Measurements from ENCODE around the gene OTX2. TPM values are rescaled to one million over a fixed set of nuclear protein-coding genes. Genes with fewer than 3 reads are reported as not detected.

Gene OTX2
- total RNA-seq, 1 donor from 2014 or later, result not detected

DNA sequence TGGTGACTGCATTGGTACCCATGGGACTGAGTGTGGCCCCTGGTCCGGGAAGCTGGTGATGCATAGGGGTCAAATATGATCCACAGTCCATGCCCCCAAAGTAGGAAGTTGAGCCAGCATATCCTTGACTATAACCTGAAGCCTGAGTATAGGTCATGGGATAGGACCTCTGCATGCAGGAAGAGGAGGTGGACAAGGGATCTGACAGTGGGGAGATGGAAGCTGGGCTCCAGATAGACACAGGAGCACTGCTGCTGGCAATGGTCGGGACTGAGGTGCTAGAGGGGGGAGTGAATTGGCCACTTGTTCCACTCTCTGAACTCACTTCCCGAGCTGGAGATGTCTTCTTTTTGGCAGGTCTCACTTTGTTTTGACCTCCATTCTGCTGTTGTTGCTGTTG, 8.4 kb downstream of the OTX2 start:
- DNase-seq, result no peak
- Histone ChIP-seq H3K4me1 (no peaks in the 10 kb centered on the region), H3K4me3 (no peak overlapping the region), H3K27ac (no peak overlapping the region), H3K36me3 (no peaks in the 10 kb centered on the region), H3K27me3 (peaks cover 100% of the 10 kb centered on the region), H3K9me3 (no peaks in the 10 kb centered on the region)
- ATAC-seq, result no peak
- TF ChIP-seq, protein P1, sequence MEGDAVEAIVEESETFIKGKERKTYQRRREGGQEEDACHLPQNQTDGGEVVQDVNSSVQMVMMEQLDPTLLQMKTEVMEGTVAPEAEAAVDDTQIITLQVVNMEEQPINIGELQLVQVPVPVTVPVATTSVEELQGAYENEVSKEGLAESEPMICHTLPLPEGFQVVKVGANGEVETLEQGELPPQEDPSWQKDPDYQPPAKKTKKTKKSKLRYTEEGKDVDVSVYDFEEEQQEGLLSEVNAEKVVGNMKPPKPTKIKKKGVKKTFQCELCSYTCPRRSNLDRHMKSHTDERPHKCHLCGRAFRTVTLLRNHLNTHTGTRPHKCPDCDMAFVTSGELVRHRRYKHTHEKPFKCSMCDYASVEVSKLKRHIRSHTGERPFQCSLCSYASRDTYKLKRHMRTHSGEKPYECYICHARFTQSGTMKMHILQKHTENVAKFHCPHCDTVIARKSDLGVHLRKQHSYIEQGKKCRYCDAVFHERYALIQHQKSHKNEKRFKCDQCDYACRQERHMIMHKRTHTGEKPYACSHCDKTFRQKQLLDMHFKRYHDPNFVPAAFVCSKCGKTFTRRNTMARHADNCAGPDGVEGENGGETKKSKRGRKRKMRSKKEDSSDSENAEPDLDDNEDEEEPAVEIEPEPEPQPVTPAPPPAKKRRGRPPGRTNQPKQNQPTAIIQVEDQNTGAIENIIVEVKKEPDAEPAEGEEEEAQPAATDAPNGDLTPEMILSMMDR (IDR thresholded peaks at IDR 0.05), result no peak
- intact Hi-C loops (cut with DNase I), result no loop called here

DNA sequence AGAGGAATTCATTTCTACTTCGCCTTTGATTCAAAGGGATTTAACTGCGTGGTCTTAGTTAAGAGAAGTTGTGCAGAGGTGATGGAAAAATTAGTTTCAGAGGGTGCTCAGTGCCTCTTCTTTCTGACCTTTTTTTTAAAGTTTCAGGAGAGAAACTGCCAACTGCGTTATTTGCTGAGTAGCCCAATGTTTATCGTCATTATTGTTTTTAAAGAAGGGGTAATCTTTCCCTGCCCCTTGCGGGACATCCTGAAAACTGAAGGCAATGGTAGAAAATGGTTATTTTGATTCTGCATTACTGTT, 11.0 kb downstream of the OTX2 start:
- no peak for ATAC-seq
- intact Hi-C loops (cut with DNase I), result no loop called here
- peaks cover 100% of the 10 kb centered on the region for H3K27me3 ChIP-seq
- no peaks in the 10 kb centered on the region for H3K4me1 ChIP-seq
- H3K27ac ChIP-seq, result no peak overlapping the region
- no peak overlapping the region for H3K4me3 ChIP-seq
- H3K36me3 ChIP-seq, result no peaks in the 10 kb centered on the region
- TF ChIP-seq, protein P1 (IDR thresholded peaks at IDR 0.05), result no peak
- DNase-seq, result no peak
- no peaks in the 10 kb centered on the region for H3K9me3 ChIP-seq

DNA sequence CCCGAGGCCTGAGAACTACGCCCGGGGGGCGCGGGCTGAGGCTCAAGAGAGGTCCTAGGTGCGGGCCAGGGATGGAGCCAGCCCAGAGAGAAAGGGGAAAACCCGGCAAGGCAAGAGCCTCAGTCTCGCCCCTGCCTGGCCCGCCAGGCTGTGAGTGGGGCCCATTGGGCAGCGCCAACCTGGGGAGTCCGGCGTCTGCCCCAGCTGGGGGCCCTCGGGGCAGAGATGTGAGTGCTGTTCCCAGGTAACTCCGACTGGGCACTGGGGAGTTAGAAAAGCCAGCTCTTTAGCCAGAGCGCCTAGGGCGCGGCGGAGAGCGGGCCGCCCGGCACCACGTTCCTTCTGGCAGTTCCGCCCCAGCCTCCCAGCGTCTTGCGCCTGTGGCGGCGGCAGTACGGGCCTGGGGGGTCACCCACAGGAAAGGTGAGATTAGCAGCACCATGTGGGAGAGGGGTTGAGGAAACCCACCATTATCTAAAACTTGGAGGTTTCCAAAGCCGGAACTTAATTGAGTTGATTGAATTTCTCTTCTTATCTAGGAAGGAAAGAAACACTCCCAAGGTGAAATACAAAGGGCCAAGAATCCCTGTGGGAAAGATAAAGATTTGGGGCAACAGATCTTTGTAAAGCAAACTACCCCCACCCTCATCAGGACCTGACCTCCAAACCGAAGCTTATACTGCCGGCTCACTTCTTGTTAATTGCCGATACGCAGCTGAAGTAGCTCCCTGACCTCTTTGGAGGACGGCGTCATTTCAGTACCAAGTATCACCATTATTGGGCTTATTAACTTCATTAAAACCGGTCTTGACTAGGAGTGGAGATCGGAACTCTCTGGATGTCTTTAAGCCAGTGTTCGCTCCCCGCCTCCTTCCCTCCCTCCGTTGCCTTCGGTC, 11.6 kb downstream of the OTX2 start:
- TF ChIP-seq, protein P1 (IDR thresholded peaks at IDR 0.05), result no peak
- ATAC-seq, result peak; percentile 25
- H3K4me3 ChIP-seq, result no peak overlapping the region
- H3K27ac ChIP-seq, result no peak overlapping the region
- no peaks in the 10 kb centered on the region for H3K4me1 ChIP-seq
- no peaks in the 10 kb centered on the region for H3K9me3 ChIP-seq
- H3K27me3 ChIP-seq, result peaks cover 100% of the 10 kb centered on the region
- no peak for DNase-seq
- intact Hi-C loops (cut with DNase I), result no loop called here
- H3K36me3 ChIP-seq, result no peaks in the 10 kb centered on the region

DNA sequence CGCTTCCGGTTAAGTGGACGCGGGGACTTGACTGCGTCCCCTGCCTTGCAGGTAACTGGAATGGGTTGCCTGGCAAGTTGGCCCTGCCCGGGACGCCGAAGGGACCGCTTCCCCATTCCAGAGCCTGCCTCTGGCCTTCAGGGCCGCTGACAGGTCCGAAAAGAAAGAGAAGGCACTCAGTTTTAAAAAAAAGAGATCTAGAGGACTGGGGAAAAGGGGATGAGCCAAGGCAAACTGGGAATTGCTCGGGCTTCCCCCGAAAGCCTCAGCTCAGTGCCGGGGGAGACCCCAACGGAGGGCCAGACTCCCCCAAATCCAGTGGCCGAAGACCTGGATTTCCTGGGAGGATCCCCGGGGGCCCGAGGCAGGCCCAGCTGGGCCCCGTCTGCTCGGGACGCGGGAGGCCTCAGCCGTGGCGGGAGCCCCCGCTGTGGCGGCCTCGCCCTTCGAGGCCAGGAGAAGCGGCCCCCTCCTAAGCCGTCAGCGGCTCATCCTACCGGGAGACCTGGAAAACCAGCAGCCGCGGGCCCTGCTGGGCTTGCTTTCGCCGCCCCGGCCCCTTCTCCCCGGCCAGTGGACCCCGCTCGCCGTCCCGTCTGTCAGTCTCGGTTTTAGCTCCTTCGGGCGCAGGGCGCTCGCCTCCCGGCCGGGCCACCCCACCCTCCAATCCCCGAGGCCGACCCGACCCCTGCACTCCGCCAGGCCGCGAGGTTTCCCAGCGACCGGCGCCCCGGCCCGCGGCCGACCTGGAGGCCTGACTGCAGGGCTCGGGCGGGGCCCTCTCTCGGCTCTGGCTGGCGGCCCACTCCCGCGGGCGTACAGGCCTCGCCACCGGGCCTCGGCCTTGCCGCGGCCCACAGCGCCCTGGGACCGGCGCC, 12.5 kb downstream of the OTX2 start:
- H3K27ac ChIP-seq, result no peak overlapping the region
- ATAC-seq, result peak; percentile 51
- intact Hi-C loops (cut with DNase I), result no loop called here
- DNase-seq, result no peak
- H3K4me3 ChIP-seq, result peak overlapping the region; percentile 10
- no peaks in the 10 kb centered on the region for H3K4me1 ChIP-seq
- TF ChIP-seq, protein P1 (IDR thresholded peaks at IDR 0.05), result no peak
- H3K9me3 ChIP-seq, result no peaks in the 10 kb centered on the region
- H3K36me3 ChIP-seq, result no peaks in the 10 kb centered on the region
- H3K27me3 ChIP-seq, result peaks cover 100% of the 10 kb centered on the region

DNA sequence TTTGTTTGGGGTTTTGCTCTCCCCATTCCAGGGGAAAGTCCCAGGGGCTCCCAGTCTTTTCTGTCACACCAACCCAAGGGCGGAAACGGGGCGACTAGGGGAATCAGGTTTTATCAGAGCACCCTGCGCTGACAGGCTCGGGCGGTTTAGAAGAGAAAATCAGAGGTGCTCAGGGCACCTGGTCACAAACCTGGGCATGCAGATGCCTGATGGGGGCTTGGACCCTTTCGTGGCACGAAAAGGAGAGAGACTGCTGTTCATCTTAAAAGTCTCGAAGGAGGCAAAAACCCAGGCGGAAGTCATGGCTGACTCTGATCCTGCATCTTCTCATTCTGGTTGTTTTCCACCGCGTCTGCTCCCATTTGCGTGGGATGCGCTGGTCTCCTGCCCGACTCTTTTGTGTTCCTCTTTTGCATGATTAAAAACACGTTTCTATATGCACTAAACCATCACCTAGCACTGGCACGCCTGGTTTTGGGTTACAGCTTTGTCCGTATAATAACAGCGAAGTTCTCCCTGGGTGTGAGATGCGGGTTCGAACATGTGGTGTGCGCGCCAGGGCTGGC, 13.2 kb downstream of the OTX2 start:
- DNase-seq (no peak), ATAC-seq (no peak)
- TF ChIP-seq, protein P1 (IDR thresholded peaks at IDR 0.05), result no peak
- Histone ChIP-seq H3K4me3 (no peak overlapping the region), H3K27me3 (peaks cover 98% of the 10 kb centered on the region), H3K9me3 (no peaks in the 10 kb centered on the region), H3K4me1 (no peaks in the 10 kb centered on the region), H3K27ac (no peak overlapping the region), H3K36me3 (no peaks in the 10 kb centered on the region)
- intact Hi-C loops (cut with DNase I), result no loop called here
